ENCODE data around the gene GCNT2.

- TF ChIP-seq POLR2AphosphoS5 (IDR thresholded peaks at IDR 0.05; ENCODE audit: low read depth, low read length): no peak
- TF ChIP-seq CTCF (IDR thresholded peaks at IDR 0.05): no peak
- no peak for TF ChIP-seq TCF7L2 (IDR thresholded peaks at IDR 0.05; ENCODE audit: low read depth, low read length)
- no peak for TF ChIP-seq REST (IDR thresholded peaks at IDR 0.05; ENCODE audit: insufficient read depth in 1 of 2, low read depth in 2 of 2, low read length in 1 of 2)
- TF ChIP-seq SIN3A (IDR thresholded peaks at IDR 0.05; ENCODE audit: borderline replicate concordance, insufficient read depth, low read depth, low read length): no peak
These were observed 35.8 kb downstream of the GCNT2 start for GRCh38 chr6:10556992-10557391.

Data from Panc1 (cell line).